Upper lobe of left lung (tissue), 4 donors: Measurements from ENCODE around the gene TMEM139.

ENCODE experiments used
- CTCF ChIP-seq, 6 experiments: fragments of 450-650 bp in 4 of 6; fragments of 200-600 bp in 2 of 6; sonication (generic) in 2 of 6; IDR thresholded peaks; one replicate each; pipeline ENCODE4 v1.5.1; 2016 to 2019; ENCODE audit warnings: antibody characterized with exemption in 6 of 6
- POLR2A ChIP-seq, 4 donors: fragments of 450-650 bp; IDR thresholded peaks; one replicate each; pipeline ENCODE4 v1.5.1; 2016 to 2017; ENCODE audit warnings: antibody characterized with exemption in 4 of 4, mild to moderate bottlenecking in 2 of 4

GRCh38 chr7:143239813-143240212, 44.9 kb upstream of the TMEM139 start:
- no peak for TF ChIP-seq POLR2A (IDR thresholded peaks at IDR 0.05)
- TF ChIP-seq CTCF (IDR thresholded peaks at IDR 0.05): no peak
